Aorta (tissue), 5 donors: ENCODE data around the gene TTLL5. TPM values are rescaled to one million over a fixed set of nuclear protein-coding genes. Genes with fewer than 3 reads are reported as not detected.

Source experiments
- ATAC-seq: fragments of 200-7000 bp; cut with Tn5 transposase; one replicate; pipeline ENCODE4 v1.9.1; 2022; ENCODE audit warnings: moderate library complexity; ENCODE audit not compliant: low FRiP score
- DNase-seq, 2 donors: peaks; one replicate each; pipeline ENCODE4 v3.0.0-alpha.2; 2020
- H3K27ac ChIP-seq, 2 donors: one replicate each; pipeline ENCODE4 v1.5.1; 2013; ENCODE audit warnings: low read length in 2 of 2, mild to moderate bottlenecking in 2 of 2, moderate library complexity in 2 of 2, control low read depth in 1 of 2, inconsistent platforms in 1 of 2, low read depth in 1 of 2
- H3K27me3 ChIP-seq, 2 donors: one replicate each; pipeline ENCODE4 v1.6.1; 2013; ENCODE audit warnings: control low read depth in 1 of 2, low read length in 1 of 2, mild to moderate bottlenecking in 1 of 2, moderate library complexity in 1 of 2; ENCODE audit not compliant: insufficient read depth in 2 of 2, control insufficient read depth in 1 of 2
- H3K36me3 ChIP-seq, 2 donors: one replicate each; pipeline ENCODE4 v1.6.1; 2013; ENCODE audit warnings: control low read depth in 1 of 2, low read length in 1 of 2, mild to moderate bottlenecking in 1 of 2; ENCODE audit not compliant: insufficient read depth in 2 of 2, control insufficient read depth in 1 of 2
- H3K4me1 ChIP-seq, 2 donors: one replicate each; pipeline ENCODE4 v1.6.1; 2013; ENCODE audit warnings: low read length in 2 of 2, control low read depth in 1 of 2, mild to moderate bottlenecking in 1 of 2, moderate library complexity in 1 of 2; ENCODE audit not compliant: insufficient read depth in 2 of 2, control insufficient read depth in 1 of 2
- H3K4me3 ChIP-seq, 2 donors: one replicate each; pipeline ENCODE4 v1.5.1; 2013; ENCODE audit warnings: low read length in 2 of 2, control low read depth in 1 of 2, mild to moderate bottlenecking in 1 of 2
- H3K9me3 ChIP-seq: one replicate; pipeline ENCODE4 v1.6.1; 2013; ENCODE audit warnings: mild to moderate bottlenecking, low read length; ENCODE audit not compliant: control insufficient read depth
- WGBS, 2 donors: extraction: QIAGEN DNeasy Blood & Tissue Kit; methylation state at CpG; one replicate each; pipeline ENCODE4 v1.1.7; 2013; 5-methylcytosine and 5-hydroxymethylcytosine counted together
- intact Hi-C, 2 donors: fragments of 100-400 bp; cut with DNase I; formaldehyde crosslinking; loops; one replicate each; pipeline versions ENCODE4 v1.14.2 to v1.15.0; 2022
- polyA plus RNA-seq, 2 donors: library from polyadenylated mRNA; stranded (reverse); fragments of 200-250 nt; gene quantifications; one replicate each; pipeline ENCODE4 v1.2.3, GENCODE V29; 2013
- total RNA-seq, 2 donors: library from RNA; stranded (reverse); fragmentation: NEBNext Ultra II Directional; extraction: Animal tissue kit (Norgen Biotek cat#: 25700); gene quantifications; one replicate each; pipeline ENCODE4 v1.2.1, GENCODE V29; 2021
- donor health status: healthy with polysubstance abuse.
- donor health status: Bipolar disorder and iron deficiency.
- donor health status: DM: no; HTN: no; CAD: no.
- donor health status: DM: no; HTN: no; CAD: no.
- donor health status: DM: yes; HTN: yes; CAD: no.

TTLL5 gene
- total and polyA plus RNA-seq, 4 donors: 7.7 to 40.8 (median 22.8) TPM

DNA sequence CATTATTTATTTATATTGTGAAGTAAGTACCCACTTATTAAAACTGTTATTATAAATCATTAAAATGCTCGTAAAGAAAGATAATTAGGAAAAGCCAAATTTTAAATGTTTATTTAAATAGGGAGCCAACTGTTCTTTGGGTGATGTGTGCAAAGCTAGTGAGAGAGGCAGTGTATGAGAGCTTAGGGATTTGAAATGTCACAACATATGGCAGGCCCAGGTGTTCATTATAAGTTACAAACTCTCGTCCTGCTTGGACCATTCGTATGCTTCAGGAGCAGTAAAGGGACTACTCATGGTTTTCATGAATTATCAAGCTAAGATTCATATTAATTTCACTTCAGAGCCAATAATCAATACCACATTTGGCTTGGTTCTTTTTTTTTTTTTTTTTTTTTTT lies 166.3 kb downstream of the TTLL5 start:
- 95 to 97% methylated on average over 3 of the region's 3 CpGs for WGBS, 2 donors
- ATAC-seq: no peak
- Histone ChIP-seq H3K9me3 (no peaks in the 10 kb centered on the region), H3K36me3 (no peaks in the 10 kb centered on the region), H3K4me1 (peaks cover 2 to 13% of the 10 kb centered on the region in 2 donors), H3K27me3 (no peaks in the 10 kb centered on the region), H3K27ac (no peak overlapping the region), H3K4me3 (no peak overlapping the region)
- intact Hi-C loops: no loop called here
- DNase-seq: no peak

DNA sequence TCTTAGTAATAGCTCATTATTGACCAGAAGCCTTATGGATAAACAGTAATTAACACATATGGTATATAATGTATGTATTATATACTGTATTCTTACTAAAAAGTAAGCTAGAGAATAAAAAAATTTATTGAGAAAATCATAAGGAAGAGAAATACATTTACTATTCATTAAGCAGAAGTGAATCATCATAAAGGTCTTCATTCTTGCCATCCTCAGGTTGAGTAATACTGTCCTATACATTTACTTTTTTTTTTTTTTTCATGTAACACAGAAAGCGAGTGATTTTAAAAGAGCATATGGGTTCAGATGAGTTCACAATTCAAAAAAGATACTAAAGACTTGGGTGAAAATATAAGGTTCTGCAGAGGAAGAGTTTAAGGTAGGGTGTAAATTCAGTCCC lies 168.3 kb downstream of the TTLL5 start:
- Histone ChIP-seq H3K4me3 (no peak overlapping the region), H3K4me1 (peaks cover 5% of the 10 kb centered on the region in 2 donors), H3K27ac (no peak overlapping the region), H3K36me3 (no peaks in the 10 kb centered on the region), H3K9me3 (no peaks in the 10 kb centered on the region), H3K27me3 (no peaks in the 10 kb centered on the region)
- ATAC-seq (no peak), DNase-seq (no peak)
- intact Hi-C loops: no loop called here
- 96 to 97% methylated on average over 1 of the region's 1 CpG for WGBS, 2 donors

GRCh38 chr14:75831455-75831854 lies 170.4 kb downstream of the TTLL5 start:
- WGBS, 2 donors: 19 to 20% methylated on average over 5 of the region's 5 CpGs
- Histone ChIP-seq H3K9me3 (no peaks in the 10 kb centered on the region), H3K27ac (no peak overlapping the region), H3K36me3 (no peaks in the 10 kb centered on the region), H3K4me1 (peaks cover 3% of the 10 kb centered on the region in 2 donors), H3K27me3 (no peaks in the 10 kb centered on the region), H3K4me3 (no peak overlapping the region)
- peak in 1 of 2 donors; percentile 72 for DNase-seq
- ATAC-seq: peak; percentile 56
- intact Hi-C loops: no loop called here

DNA sequence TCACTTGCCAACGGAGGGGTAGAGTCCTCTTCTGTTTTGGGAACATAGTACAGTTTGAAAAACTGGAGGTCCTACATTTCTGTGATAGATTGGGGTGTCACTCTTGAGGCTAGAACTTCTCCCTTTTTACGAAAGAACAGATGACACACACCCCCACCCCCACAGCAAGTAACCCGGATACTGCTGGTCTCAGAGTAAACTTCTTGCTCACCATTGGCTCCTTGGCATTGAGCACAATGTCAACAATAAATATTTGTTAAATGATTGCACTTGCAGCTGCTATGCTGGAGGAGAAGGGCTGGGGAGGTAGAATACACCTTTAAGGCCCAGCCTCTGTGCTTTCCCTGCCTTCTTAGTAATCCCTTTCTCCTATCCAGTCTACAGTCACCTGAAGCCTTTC lies 170.9 kb downstream of the TTLL5 start:
- ATAC-seq: no peak
- H3K27me3 ChIP-seq: no peaks in the 10 kb centered on the region

GRCh38 chr14:75832621-75833297 lies 171.7 kb downstream of the TTLL5 start:
- intact Hi-C loops: no loop called here

More for the DNA sequence above, 170.9 kb downstream of the TTLL5 start:
- Histone ChIP-seq H3K36me3 (no peaks in the 10 kb centered on the region), H3K4me1 (peaks cover 3% of the 10 kb centered on the region in 2 donors), H3K4me3 (no peak overlapping the region), H3K27ac (peak overlapping the region in 1 of 2 donors; percentile 38), H3K9me3 (no peaks in the 10 kb centered on the region)
- intact Hi-C loops: no loop called here
- DNase-seq: no peak
- WGBS, 2 donors: 47 to 48% methylated on average over 3 of the region's 3 CpGs

GRCh38 chr14:75833326-75834020 lies 172.4 kb downstream of the TTLL5 start:
- ATAC-seq (no peak), DNase-seq (no peak)
- Histone ChIP-seq H3K4me1 (peaks cover 3% of the 10 kb centered on the region in 2 donors), H3K27ac (no peak overlapping the region), H3K4me3 (no peak overlapping the region), H3K9me3 (no peaks in the 10 kb centered on the region), H3K27me3 (no peaks in the 10 kb centered on the region), H3K36me3 (no peaks in the 10 kb centered on the region)
- intact Hi-C loops: no loop called here
- 51 to 54% methylated on average over 2 of the region's 2 CpGs for WGBS, 2 donors

More at GRCh38 chr14:75832621-75833297, 171.7 kb downstream of the TTLL5 start:
- Histone ChIP-seq H3K9me3 (no peaks in the 10 kb centered on the region), H3K36me3 (no peaks in the 10 kb centered on the region), H3K27me3 (no peaks in the 10 kb centered on the region), H3K27ac (no peak overlapping the region), H3K4me1 (peaks cover 3% of the 10 kb centered on the region in 2 donors), H3K4me3 (no peak overlapping the region)
- DNase-seq (no peak), ATAC-seq (no peak)
- 48% methylated on average over 10 of the region's 10 CpGs for WGBS, 2 donors

DNA sequence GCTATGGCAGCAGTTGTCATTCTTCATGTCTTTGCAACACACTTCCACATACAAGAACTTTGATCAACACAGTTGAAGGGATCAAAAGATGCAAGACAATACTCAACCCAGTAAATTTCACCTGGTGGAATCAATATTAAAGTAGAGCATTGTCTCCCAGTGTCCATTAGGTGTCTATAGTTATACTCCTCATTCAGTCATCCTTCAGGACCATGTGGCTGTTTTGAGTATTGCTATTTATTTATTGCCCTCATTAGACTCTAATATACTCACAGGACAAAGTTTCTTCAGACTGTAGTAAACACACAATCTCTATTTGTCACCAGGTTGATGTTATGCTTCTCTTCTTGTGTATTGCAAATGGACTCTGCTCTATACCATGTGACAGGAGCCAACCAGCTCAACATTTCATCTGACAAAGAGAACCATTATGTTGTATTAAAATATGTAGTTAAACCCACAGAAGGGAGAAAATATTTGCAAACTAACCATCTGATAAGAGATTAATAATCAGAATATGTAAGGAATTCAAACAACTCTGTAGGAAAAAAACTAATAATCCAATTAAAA lies 174.2 kb downstream of the TTLL5 start:
- Histone ChIP-seq H3K27me3 (no peaks in the 10 kb centered on the region), H3K4me1 (peaks cover 3% of the 10 kb centered on the region in 2 donors), H3K9me3 (no peaks in the 10 kb centered on the region), H3K36me3 (no peaks in the 10 kb centered on the region), H3K4me3 (no peak overlapping the region), H3K27ac (no peak overlapping the region)
- intact Hi-C loops: no loop called here
- no peak for ATAC-seq
- no peak for DNase-seq

GRCh38 chr14:75835737-75836136 lies 174.7 kb downstream of the TTLL5 start:
- intact Hi-C loops: no loop called here
- Histone ChIP-seq H3K4me1 (peaks cover 3% of the 10 kb centered on the region in 2 donors), H3K36me3 (no peaks in the 10 kb centered on the region), H3K9me3 (no peaks in the 10 kb centered on the region), H3K4me3 (no peak overlapping the region), H3K27ac (no peak overlapping the region), H3K27me3 (no peaks in the 10 kb centered on the region)
- ATAC-seq: no peak
- no peak for DNase-seq
- 100% methylated on average over 1 of the region's 1 CpG for WGBS, 2 donors
